Testis (tissue), 3 donors: ENCODE measurements around the gene PLEKHG7. TPM values are rescaled to one million over a fixed set of nuclear protein-coding genes. Genes with fewer than 3 reads are reported as not detected.

Source experiments
- DNase-seq: peaks from one replicate; pipeline ENCODE4 v3.0.0-alpha.2; 2019
- H3K27ac ChIP-seq, 2 donors: fragments of 200-600 bp; sonication (generic); one replicate each; pipeline ENCODE4 v1.5.1; 2019
- H3K27me3 ChIP-seq: fragments of 200-600 bp; sonication (generic); one replicate; pipeline ENCODE4 v1.5.1; 2019
- H3K36me3 ChIP-seq: fragments of 200-600 bp; sonication (generic); one replicate; pipeline ENCODE4 v1.5.1; 2017; ENCODE audit warnings: low read depth; ENCODE audit errors: missing control alignments
- H3K4me1 ChIP-seq: fragments of 200-600 bp; sonication (generic); one replicate; pipeline ENCODE4 v1.5.1; 2019
- H3K4me3 ChIP-seq, 2 donors: fragments of 200-600 bp; sonication (generic); one replicate each; pipeline ENCODE4 v1.5.1; 2017 to 2019
- H3K9me3 ChIP-seq: fragments of 200-600 bp; sonication (generic); one replicate; pipeline ENCODE4 v1.5.1; 2017
- CTCF ChIP-seq, 3 experiments: fragments of 450-650 bp in 2 of 3; fragments of 200-600 bp in 1 of 3; sonication (generic) in 1 of 3; IDR thresholded peaks; one replicate each; pipeline ENCODE4 v1.5.1; 2016 to 2019; ENCODE audit warnings: antibody characterized with exemption in 3 of 3, mild to moderate bottlenecking in 2 of 3, moderate library complexity in 1 of 3
- POLR2A ChIP-seq: fragments of 450-650 bp; IDR thresholded peaks from one replicate; pipeline ENCODE4 v1.6.1; 2017; ENCODE audit warnings: antibody characterized with exemption, mild to moderate bottlenecking, moderate library complexity
- WGBS, 2 donors: methylation state at CpG; one replicate each; pipeline ENCODE4 v1.1.5; 2018; 5-methylcytosine and 5-hydroxymethylcytosine counted together
- intact Hi-C: fragments of 100-400 bp; cut with DNase I; formaldehyde crosslinking; loops from one replicate; pipeline ENCODE4 v1.15.1; 2023; ENCODE audit warnings: low total_unique reads
- polyA plus RNA-seq: library from polyadenylated mRNA; stranded (reverse); fragments of 350-450 nt; fragmentation: Illumina TruSeq; extraction: RNeasy Lipid Tissue Mini Kit (QIAGEN cat#74804); gene quantifications from one replicate; pipeline ENCODE4 v1.2.3, GENCODE V29; 2014; ENCODE audit warnings: low read depth, low replicate concordance; ENCODE audit not compliant: insufficient read depth
- total RNA-seq, 2 donors: library from RNA; depleted of rRNA; stranded (reverse); fragments of >200 nt; gene quantifications; one replicate each; pipeline ENCODE4 v1.2.3, GENCODE V29; 2016

The PLEKHG7 gene
- total and polyA plus RNA-seq, 3 donors from 2014 or later = 0.06 to 0.33 (median 0.31) TPM

GRCh38 chr12:92718483-92718990, 15.7 kb downstream of the PLEKHG7 start:
- H3K4me3 ChIP-seq = no peak overlapping the region
- DNase-seq = no peak
- H3K27me3 ChIP-seq = no peaks in the 10 kb centered on the region
- H3K4me1 ChIP-seq = no peaks in the 10 kb centered on the region
- no peaks in the 10 kb centered on the region for H3K9me3 ChIP-seq
- H3K36me3 ChIP-seq = no peaks in the 10 kb centered on the region
- H3K27ac ChIP-seq = no peak overlapping the region
- TF ChIP-seq POLR2A (no peak), CTCF (IDR thresholded peaks at IDR 0.05) (no peak)
- WGBS, 2 donors = 86 to 90% methylated on average over 2 of the region's 2 CpGs
- intact Hi-C loops = no loop called here

GRCh38 chr12:92719674-92720073, 16.9 kb downstream of the PLEKHG7 start:
- intact Hi-C loops = no loop called here
- TF ChIP-seq POLR2A (no peak), CTCF (IDR thresholded peaks at IDR 0.05) (no peak)
- DNase-seq = no peak

GRCh38 chr12:92721130-92721529, 18.3 kb downstream of the PLEKHG7 start:
- no peaks in the 10 kb centered on the region for H3K36me3 ChIP-seq
- no peak overlapping the region for H3K27ac ChIP-seq
- intact Hi-C loops = no loop called here
- no peaks in the 10 kb centered on the region for H3K9me3 ChIP-seq
- no peaks in the 10 kb centered on the region for H3K4me1 ChIP-seq
- H3K4me3 ChIP-seq = no peak overlapping the region
- H3K27me3 ChIP-seq = no peaks in the 10 kb centered on the region
- 77 to 84% methylated on average over 5 to 8 of the region's 8 CpGs for WGBS, 2 donors
- no peak for DNase-seq
- TF ChIP-seq POLR2A = no peak
- TF ChIP-seq CTCF (IDR thresholded peaks at IDR 0.05) = no peak

More at GRCh38 chr12:92719674-92720073, 16.9 kb downstream of the PLEKHG7 start:
- no peaks in the 10 kb centered on the region for H3K4me1 ChIP-seq
- 51 to 69% methylated on average over 6 of the region's 6 CpGs for WGBS, 2 donors
- H3K27ac ChIP-seq = no peak overlapping the region
- no peaks in the 10 kb centered on the region for H3K27me3 ChIP-seq
- no peak overlapping the region for H3K4me3 ChIP-seq
- H3K9me3 ChIP-seq = no peaks in the 10 kb centered on the region
- no peaks in the 10 kb centered on the region for H3K36me3 ChIP-seq

- Histone ChIP-seq H3K27ac (no peak overlapping the region), H3K9me3 (no peaks in the 10 kb centered on the region), H3K27me3 (no peaks in the 10 kb centered on the region), H3K4me1 (no peaks in the 10 kb centered on the region), H3K4me3 (no peak overlapping the region), H3K36me3 (no peaks in the 10 kb centered on the region)
- intact Hi-C loops = no loop called here
- no peak for DNase-seq
- TF ChIP-seq POLR2A = no peak
- TF ChIP-seq CTCF (IDR thresholded peaks at IDR 0.05) = no peak
- WGBS, 2 donors = 77 to 87% methylated on average over 1 of the region's 1 CpG
Observed at GRCh38 chr12:92721656-92722055, 18.9 kb downstream of the PLEKHG7 start.

GRCh38 chr12:92722897-92723296, 20.1 kb downstream of the PLEKHG7 start:
- Histone ChIP-seq H3K4me3 (no peak overlapping the region), H3K36me3 (no peaks in the 10 kb centered on the region), H3K27ac (no peak overlapping the region), H3K9me3 (no peaks in the 10 kb centered on the region), H3K27me3 (no peaks in the 10 kb centered on the region), H3K4me1 (no peaks in the 10 kb centered on the region)
- TF ChIP-seq CTCF (IDR thresholded peaks at IDR 0.05) (no peak), POLR2A (no peak)
- intact Hi-C loops = no loop called here
- 70 to 71% methylated on average over 3 of the region's 3 CpGs for WGBS, 2 donors
- no peak for DNase-seq
